Neural cell (in vitro differentiated cells): Measurements from ENCODE around the gene ITPR2.

Experiments
- CTCF ChIP-seq: fragments of 450-650 bp; IDR thresholded peaks from 2 replicates; pipeline ENCODE4 v1.5.1; 2014; ENCODE audit warnings: antibody characterized with exemption, mild to moderate bottlenecking, moderate library complexity; ENCODE audit not compliant: poor library complexity, severe bottlenecking
- EP300 ChIP-seq: fragments of 450-650 bp; conservative IDR thresholded peaks from 2 replicates; pipeline ENCODE4 v1.6.1; 2014; ENCODE audit warnings: antibody characterized with exemption, mild to moderate bottlenecking, moderate library complexity; ENCODE audit not compliant: poor library complexity, severe bottlenecking
- EZH2 ChIP-seq: fragments of 200-600, 300-800 bp; shearing (Covaris generic), sonication (generic); IDR thresholded peaks from 2 replicates; pipeline ENCODE4 v1.6.1; 2014; ENCODE audit warnings: antibody characterized with exemption, low read length, borderline replicate concordance, mild to moderate bottlenecking; ENCODE audit not compliant: insufficient read depth, poor library complexity, severe bottlenecking
- MXI1 ChIP-seq: fragments of 450-650 bp; conservative IDR thresholded peaks from 2 replicates; pipeline ENCODE4 v1.6.1; 2014; ENCODE audit warnings: antibody characterized with exemption, mild to moderate bottlenecking; ENCODE audit not compliant: poor library complexity, severe bottlenecking
- RAD21 ChIP-seq: fragments of 450-650 bp; conservative IDR thresholded peaks from 2 replicates; pipeline ENCODE4 v1.6.1; 2014; ENCODE audit warnings: antibody characterized with exemption, mild to moderate bottlenecking, moderate library complexity
- SMC3 ChIP-seq: fragments of 450-650 bp; conservative IDR thresholded peaks from 2 replicates; pipeline ENCODE4 v1.6.1; 2014; ENCODE audit warnings: antibody characterized with exemption, mild to moderate bottlenecking, moderate library complexity; ENCODE audit not compliant: poor library complexity
- TAF1 ChIP-seq: IDR thresholded peaks from 2 replicates; pipeline ENCODE4 v1.6.1; 2012; ENCODE audit warnings: low read depth

- TF ChIP-seq SMC3, result no peak
- no peak for TF ChIP-seq CTCF
- no peak for TF ChIP-seq RAD21
- no peak for TF ChIP-seq TAF1
- TF ChIP-seq EP300, result no peak
- no peak for TF ChIP-seq MXI1
- TF ChIP-seq EZH2, result no peak
These were observed 204.8 kb downstream of the ITPR2 start for GRCh38 chr12:26628234-26628633.
